ENCODE results near the gene PIP5K1C.

The PIP5K1C gene

GRCh38 chr19:3721887-3722442 is 21.7 kb upstream of the PIP5K1C start:
- TF ChIP-seq, protein P1, sequence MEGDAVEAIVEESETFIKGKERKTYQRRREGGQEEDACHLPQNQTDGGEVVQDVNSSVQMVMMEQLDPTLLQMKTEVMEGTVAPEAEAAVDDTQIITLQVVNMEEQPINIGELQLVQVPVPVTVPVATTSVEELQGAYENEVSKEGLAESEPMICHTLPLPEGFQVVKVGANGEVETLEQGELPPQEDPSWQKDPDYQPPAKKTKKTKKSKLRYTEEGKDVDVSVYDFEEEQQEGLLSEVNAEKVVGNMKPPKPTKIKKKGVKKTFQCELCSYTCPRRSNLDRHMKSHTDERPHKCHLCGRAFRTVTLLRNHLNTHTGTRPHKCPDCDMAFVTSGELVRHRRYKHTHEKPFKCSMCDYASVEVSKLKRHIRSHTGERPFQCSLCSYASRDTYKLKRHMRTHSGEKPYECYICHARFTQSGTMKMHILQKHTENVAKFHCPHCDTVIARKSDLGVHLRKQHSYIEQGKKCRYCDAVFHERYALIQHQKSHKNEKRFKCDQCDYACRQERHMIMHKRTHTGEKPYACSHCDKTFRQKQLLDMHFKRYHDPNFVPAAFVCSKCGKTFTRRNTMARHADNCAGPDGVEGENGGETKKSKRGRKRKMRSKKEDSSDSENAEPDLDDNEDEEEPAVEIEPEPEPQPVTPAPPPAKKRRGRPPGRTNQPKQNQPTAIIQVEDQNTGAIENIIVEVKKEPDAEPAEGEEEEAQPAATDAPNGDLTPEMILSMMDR (IDR thresholded peaks at IDR 0.05; ENCODE audit: borderline replicate concordance, control extremely low read depth, extremely low read depth, insufficient read depth, missing control alignments) = no peak
- in situ Hi-C loops (cut with MboI; ENCODE audit: low sequenced_read_pairs, unreplicated experiment) = no loop called here
- DNase-seq (ENCODE audit: low spot score) = no peak

GRCh38 chr19:3721131-3721886 is 21.0 kb upstream of the PIP5K1C start:
- DNase-seq (ENCODE audit: low spot score) = peak; percentile 95
- TF ChIP-seq, protein P1 (IDR thresholded peaks at IDR 0.05; ENCODE audit: borderline replicate concordance, control extremely low read depth, extremely low read depth, insufficient read depth, missing control alignments) = no peak
- in situ Hi-C loops (cut with MboI; ENCODE audit: low sequenced_read_pairs, unreplicated experiment) = no loop called here

DNA sequence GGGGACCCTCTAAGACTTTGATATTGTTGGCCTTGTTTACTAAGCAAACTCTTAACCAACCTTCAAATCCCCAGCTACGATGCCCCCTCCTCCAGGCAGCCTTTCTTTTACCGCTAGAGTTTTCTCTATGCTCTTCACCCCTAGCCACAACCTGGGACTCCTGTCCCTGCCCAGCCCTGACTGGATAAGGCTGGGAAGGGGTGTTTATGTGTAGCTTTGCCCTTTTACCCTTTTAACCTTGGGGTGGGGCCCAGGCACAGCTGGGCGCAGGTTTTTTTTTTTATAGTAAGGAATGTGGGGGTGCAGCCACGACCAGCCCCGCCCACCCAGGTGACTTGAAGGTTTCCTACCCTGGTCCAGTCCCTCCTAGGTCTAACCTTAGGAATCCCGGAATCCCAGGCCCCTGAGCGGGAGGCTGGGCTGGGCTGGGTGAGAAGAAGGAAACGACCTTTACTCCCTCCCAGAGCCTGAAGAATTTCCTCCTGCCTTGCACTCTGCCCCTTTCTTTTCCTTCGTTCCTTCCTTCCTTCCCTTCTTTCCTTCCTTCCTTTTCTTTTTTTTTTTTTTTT is 20.2 kb upstream of the PIP5K1C start:
- TF ChIP-seq, protein P1 (IDR thresholded peaks at IDR 0.05; ENCODE audit: borderline replicate concordance, control extremely low read depth, extremely low read depth, insufficient read depth, missing control alignments) = no peak
- in situ Hi-C loops (cut with MboI; ENCODE audit: low sequenced_read_pairs, unreplicated experiment) = no loop called here

GRCh38 chr19:3719868-3720267 is 19.6 kb upstream of the PIP5K1C start:
- DNase-seq (ENCODE audit: low spot score) = no peak
- TF ChIP-seq, protein P1 (IDR thresholded peaks at IDR 0.05; ENCODE audit: borderline replicate concordance, control extremely low read depth, extremely low read depth, insufficient read depth, missing control alignments) = no peak
- in situ Hi-C loops (cut with MboI; ENCODE audit: low sequenced_read_pairs, unreplicated experiment) = no loop called here

More for the DNA sequence above, 20.2 kb upstream of the PIP5K1C start:
- no peak for DNase-seq (ENCODE audit: low spot score)

DNA sequence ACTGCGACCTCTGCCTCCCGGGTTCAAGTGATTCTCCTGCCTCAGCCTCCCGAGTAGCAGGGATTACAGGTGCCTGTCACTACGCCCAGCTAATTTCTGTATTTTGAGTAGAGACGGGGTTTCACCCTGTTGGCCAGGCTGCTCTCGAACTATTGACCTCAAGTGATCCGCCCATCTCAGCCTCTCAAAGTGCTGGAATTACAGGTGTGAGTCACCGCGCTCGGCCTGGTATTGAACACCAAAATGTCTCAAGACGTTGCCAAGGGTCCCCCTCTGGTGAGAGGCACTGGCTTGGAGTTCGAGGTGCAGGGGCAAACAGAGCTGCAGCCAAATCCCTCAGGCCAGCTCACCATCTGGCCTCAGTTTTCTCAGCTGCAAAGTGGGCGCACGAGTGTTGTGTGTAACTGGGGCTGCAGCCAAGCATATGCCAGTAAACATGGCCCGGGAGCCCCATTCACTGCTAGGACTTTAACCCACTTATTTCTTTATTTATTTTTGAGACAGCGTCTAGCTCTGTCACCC is 15.9 kb upstream of the PIP5K1C start:
- in situ Hi-C loops (cut with MboI; ENCODE audit: low sequenced_read_pairs, unreplicated experiment) = no loop called here
- DNase-seq (ENCODE audit: low spot score) = no peak
- TF ChIP-seq, protein P1 (IDR thresholded peaks at IDR 0.05; ENCODE audit: borderline replicate concordance, control extremely low read depth, extremely low read depth, insufficient read depth, missing control alignments) = no peak

DNA sequence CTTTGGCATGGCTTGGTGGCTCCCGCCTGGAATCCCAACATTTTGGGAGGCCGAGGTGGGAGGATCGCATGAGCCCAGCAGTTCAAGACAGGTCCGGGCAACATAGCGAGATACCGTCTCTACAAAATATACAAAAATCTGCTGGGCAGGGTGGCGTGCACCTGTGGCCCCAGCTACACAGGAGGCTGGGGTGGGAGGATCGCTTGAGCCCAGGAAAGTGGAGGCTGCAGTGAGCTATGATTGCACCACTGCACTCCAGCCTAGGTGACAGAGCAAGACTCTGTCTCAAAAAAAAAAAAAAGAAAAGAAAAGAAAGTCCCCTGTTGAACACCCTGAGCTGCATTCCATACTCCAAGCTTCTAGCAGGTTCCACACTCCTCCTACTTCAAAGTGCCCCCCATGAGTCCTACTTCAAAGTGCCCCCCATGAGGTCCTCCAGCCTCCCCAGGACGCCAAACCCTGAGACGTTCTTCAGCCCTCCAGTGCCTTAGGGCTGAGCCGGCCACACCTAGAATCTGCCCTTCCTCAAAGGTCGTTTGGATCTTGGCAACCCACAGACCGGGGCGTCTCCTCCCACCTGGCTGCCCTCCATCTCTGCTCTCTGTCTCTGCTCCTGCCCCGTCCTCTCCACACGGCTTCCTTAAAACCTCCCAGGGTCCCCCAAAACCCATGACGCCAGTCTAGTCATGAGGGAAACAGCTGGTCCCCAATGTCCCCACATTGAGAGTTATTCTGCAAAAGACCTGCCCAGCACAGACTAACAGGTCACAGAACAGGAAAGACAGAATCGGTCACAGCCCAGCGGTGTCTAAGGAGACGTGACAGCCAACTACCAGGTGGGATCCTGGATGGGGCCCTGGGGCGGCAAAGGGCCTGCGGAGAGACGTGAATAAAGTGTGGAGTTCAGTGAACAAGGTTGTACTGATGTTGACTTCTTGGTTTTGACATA is 12.7 kb upstream of the PIP5K1C start:
- TF ChIP-seq, protein P1 (IDR thresholded peaks at IDR 0.05; ENCODE audit: borderline replicate concordance, control extremely low read depth, extremely low read depth, insufficient read depth, missing control alignments) = no peak
- in situ Hi-C loops (cut with MboI; ENCODE audit: low sequenced_read_pairs, unreplicated experiment) = no loop called here
- DNase-seq (ENCODE audit: low spot score) = no peak
